HTERT RPE-1 (cell line): Measurements from ENCODE around the gene VWA3A.
"Not testable (repeated sequence)": the region's sequence is repeated elsewhere in the genome, so short reads cannot be mapped to it uniquely, and the experiment has no call there.

Experiments
- in situ Hi-C: fragments of 300-500 bp; cut with MboI; formaldehyde crosslinking; loops from 4 replicates; pipeline ENCODE4 v1.14.3; 2020; ENCODE audit warnings: low sequenced_read_pairs

Gene VWA3A

DNA sequence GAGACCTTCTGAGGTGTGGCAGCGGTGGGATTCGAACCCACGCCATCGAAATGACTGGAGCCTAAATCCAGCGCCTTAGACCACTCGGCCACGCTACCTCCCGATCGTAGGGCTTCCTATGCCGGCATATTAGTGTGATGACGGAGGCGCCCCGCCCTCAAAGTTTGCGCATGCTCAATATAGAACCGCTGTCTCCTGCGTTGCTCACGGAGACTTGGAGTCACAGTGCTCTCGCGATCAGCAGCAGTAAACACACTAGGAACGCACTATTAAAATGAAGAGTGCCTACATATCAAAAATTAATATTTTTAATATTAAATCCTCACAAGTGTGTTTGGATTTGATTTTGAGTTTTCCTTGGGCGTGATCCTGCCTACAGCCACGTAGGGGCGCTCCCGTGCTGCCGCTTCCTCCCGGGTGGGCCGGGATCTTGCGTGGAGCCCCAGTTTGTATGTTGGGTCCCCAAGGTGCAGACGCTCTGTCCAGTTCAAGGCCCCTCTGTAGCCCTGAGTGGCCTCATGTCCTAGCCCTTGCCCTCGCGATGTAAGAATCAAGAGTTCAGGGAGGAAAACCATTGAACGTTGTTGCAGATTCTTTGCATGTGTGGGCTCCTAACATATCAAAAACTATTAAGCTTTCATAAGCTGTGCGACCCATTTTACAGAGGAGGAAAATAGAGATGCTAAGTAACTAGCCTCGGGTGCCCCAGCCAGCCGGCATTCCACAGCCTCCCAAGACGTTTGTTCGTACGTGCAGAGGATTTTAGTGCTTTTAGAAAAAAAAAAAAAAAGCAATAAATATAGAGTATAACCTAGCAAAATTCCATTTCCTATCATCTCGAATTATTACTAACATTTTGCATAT is 103.6 kb downstream of the VWA3A start:
- in situ Hi-C loops: no loop called here

DNA sequence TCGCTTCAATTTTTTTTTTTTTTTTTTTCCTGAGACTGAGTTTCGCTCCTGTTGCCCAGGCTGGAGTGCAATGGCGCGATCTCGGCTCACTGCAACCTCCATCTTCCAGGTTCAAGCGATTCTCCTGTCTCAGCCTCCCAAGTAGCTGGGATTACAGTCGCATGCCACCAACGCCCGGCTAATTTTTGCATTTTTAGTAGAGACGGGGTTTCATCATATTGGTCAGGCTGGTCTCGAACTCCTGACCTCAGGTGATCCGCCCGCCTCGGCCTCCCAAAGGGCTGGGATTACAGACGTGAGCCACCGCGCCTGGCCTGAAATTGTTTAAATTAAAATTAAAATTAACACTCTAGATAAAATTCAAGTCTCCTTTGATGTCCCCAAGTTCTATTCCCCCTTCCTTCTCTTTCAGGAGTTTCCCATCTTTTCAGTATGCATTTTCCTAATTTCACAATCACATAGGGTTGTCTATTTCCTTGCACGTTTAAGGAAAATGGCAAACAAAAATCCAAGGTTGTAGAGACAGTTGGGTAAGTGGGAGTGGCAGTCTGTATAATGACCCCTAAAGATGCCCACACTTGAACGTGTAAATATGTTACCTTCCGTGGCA is 104.3 kb downstream of the VWA3A start:
- in situ Hi-C loops: not testable (repeated sequence)

DNA sequence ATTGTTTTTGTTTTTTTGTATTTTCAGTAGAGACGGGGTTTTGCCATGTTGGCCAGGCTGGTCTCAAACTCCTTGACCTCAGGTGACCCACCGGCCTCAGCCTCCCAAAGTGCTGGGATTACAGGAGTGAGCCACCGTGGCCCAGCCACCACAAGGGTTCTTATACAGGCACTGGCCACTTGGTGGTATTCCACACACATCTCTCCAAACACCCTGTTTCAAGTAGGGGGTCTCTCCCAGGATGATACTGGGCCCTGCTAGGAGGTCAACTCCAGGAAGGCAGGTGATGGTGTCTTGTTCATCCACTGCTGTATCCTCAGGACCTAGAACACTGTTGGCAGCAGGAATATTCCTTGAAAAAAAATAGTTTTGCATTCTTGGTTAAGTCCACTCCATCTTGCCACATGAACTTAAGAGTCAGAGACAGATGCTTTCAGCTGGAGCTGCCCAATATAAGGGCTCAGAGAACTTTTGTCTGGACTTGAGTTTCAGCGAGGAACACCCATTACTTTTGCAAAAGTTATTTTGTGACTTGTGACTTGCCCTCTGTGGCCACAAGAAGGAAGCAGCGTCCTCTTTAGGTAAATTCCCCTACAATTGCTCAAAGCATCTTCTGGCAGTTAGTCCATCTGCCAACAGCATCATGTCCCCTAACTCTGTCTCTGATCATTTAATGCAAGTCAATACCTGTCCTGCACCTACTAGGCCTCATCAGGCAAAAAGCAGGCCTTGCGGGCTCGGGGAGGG is 106.4 kb downstream of the VWA3A start:
- in situ Hi-C loops: no loop called here

DNA sequence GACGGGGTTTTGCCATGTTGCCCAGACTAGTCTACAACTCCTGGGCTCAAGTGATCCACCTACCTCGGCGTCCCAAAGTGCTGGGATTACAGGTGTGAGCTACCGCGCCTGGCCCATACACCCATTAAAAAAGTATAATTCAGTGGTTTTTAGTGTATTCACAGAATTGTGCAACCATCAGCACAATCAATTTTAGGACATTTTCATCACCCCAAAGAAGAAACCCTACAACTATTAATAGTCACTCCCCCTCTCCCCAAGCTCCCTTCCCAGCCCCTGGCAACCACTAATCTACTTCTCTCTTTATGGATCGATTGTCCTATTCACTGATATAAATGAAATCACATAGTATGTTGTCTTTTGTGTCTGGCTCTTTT is 109.9 kb downstream of the VWA3A start:
- in situ Hi-C loops: no loop called here

DNA sequence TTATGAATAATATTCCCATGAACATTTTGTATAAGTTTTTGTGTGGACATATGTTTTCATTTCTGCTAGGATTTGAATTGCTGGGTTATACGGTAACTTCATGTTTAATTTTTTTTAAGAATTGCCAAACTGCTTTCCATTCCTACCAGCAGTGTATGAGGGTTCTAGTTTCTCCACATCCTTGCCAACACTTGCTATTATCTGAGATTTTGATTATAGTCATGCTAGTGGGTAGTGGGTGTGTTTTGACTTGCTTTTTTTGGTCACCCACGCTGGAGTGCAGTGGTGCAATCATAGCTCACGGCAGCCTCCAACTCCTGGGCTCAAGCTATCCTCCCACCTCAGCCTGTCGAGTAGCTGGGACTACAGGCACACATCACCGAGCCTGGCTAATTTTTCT is 110.8 kb downstream of the VWA3A start:
- in situ Hi-C loops: no loop called here

DNA sequence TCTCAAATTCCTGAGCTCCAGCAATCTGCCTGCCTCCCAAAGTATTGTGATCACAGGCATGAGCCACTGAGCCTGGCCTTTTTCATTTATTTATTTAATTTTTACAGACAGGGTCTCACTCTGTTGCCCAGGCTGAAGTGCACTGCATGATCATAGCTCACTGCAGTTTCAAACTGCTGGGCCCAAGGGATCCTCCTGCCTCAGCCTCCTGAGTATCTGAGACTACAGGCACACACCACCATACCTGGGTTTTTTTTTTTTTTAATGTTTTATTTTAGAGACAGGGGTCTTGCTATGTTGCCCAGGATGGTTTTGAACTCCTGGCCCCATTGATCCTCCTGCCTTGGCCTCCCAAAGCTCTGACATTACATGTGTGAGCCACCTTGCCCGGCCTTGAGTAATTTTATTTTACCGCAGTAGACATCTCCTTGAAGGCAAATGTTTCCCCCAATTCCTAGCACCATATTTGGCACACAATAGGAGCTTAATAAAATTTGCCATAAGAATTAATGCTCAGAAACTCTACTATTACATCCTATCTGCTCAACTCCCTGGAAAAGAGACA is 111.8 kb downstream of the VWA3A start:
- in situ Hi-C loops: no loop called here

DNA sequence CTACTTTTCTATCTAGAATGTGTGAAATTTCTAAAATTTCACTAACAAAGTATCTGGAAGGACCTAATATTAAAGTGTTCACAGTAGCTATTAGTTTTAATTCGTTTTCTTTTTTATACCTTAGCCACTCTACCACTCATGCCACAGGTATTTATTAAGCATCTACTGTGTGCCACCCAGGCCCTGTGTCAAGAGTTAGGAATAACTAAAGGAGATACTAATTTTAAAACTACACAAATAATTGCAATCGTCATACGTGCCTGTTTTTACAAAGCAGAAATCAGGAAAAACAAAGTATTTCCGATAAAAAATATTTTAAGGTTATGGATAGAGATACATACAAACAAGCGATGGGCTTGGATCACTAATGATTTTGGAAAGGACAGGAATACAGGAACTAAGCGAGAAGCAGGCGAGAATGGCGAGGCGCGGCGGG is 113.3 kb downstream of the VWA3A start:
- in situ Hi-C loops: no loop called here

DNA sequence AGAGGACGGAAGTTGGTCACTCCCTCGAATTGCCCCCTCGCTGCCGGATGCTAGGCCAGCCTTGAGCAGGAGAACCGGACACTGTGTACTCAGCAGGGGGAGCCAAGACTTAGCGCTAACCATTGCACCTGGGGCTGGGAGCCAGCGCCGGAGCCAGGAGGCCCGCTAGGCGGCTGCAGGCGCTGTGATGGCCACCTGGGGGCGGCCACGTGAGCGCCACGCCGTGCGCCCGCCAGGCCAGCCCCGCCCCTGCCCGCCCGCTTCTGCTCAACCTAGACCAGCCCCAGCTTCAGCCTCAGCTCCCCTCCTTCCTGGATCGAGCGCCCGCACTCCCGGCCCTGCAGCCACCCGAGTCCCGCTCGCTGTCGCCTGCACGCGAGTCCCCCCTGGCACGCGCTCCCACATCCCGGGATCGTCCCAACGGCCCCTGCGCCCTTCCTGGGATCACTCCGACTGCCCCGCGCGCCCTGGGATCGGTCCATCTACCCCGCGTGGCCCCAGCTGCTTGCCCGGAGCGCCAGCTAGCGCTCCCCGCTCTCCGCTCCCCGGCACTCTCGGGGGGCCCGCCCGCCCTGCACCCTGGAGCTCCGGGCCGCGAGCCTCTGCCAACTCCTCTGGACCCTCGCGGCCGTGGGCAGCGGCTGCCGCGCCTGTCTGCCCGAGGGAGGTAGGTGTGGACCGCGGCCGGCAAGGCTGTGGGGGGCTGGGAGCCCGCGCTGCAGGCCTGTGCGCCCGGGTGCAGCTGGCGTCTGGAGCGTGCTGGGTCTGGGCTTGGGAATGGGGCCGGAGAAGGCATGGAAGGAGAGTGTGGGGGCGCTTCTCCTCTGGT is 113.9 kb downstream of the VWA3A start, which contains the start of gene EEF2K:
Gene EEF2K (plus strand): TSS at position 266 of the 829 bp plus-strand sequence. CDS start 19,452 bp downstream, outside the sequence.
- in situ Hi-C loops: no loop called here
